Measurements from ENCODE around the gene DSN1.

- TF ChIP-seq EP300 (IDR thresholded peaks at IDR 0.05; ENCODE audit: borderline replicate concordance) (no peak), REST (IDR thresholded peaks at IDR 0.05; ENCODE audit: low read depth) (no peak), ZBTB7A (IDR thresholded peaks at IDR 0.05; ENCODE audit: low read depth) (no peak), TAF1 (IDR thresholded peaks at IDR 0.05; ENCODE audit: low read depth) (no peak), CREB1 (IDR thresholded peaks at IDR 0.05; ENCODE audit: low read depth) (no peak), EGR1 (IDR thresholded peaks at IDR 0.05) (no peak), RAD21 (IDR thresholded peaks at IDR 0.05; ENCODE audit: low read depth) (no peak), CEBPB (IDR thresholded peaks at IDR 0.05) (no peak), TCF12 (IDR thresholded peaks at IDR 0.05; ENCODE audit: low read depth) (no peak), USF1 (IDR thresholded peaks at IDR 0.05) (no peak)
Measured at GRCh38 chr20:36820073-36820472, 46.5 kb upstream of the DSN1 start.
